IMR-90 (cell line): Measurements from ENCODE around the gene VAMP5. TPM values are rescaled to one million over a fixed set of nuclear protein-coding genes. Genes with fewer than 3 reads are reported as not detected.

ENCODE experiments used
- ATAC-seq: fragments of 200-7000 bp; cut with Tn5 transposase; 2 replicates; pipeline ENCODE4 v1.9.1; 2020; ENCODE audit warnings: low read depth, mild to moderate bottlenecking, moderate library complexity
- BruUV-seq: library from RNA; stranded (reverse); fragments of 400-500 nt; replicated peaks from 2 replicates; lab custom pipeline; 2021; lab: Mats Ljungman, UMichigan
- CTCF ChIA-PET: fragments of 300-600 bp; formaldehyde crosslinking; extraction: SDS; loops from one replicate; lab custom pipeline; 2021; ENCODE audit warnings: antibody characterized with exemption; lab: Yijun Ruan, JAX
- POLR2A ChIA-PET: fragments of 300-600 bp; sonication (Branson Sonifier 250); formaldehyde crosslinking; loops from one replicate; lab custom pipeline; 2022; ENCODE audit warnings: antibody characterized with exemption; ENCODE audit not compliant: unreplicated experiment; lab: Charles Lee
- DNase-seq: peaks from one replicate; pipeline ENCODE4 v3.0.0; 2013
- H2AFZ ChIP-seq: replicated peaks from 2 replicates; pipeline ENCODE3; 2013; ENCODE audit warnings: low read length, mild to moderate bottlenecking; ENCODE audit not compliant: poor library complexity
- H2AK5ac ChIP-seq: 2 replicates; pipeline ENCODE4 v1.6.1; 2013; ENCODE audit warnings: low read depth, low read length, inconsistent platforms
- H2AK9ac ChIP-seq: replicated peaks from 2 replicates; pipeline ENCODE3; 2013; ENCODE audit warnings: mild to moderate bottlenecking, low read depth, low read length, moderate library complexity; ENCODE audit not compliant: poor library complexity
- H2BK120ac ChIP-seq: 2 replicates; pipeline ENCODE4 v1.6.1; 2013; ENCODE audit warnings: low read depth, low read length, inconsistent platforms
- H2BK15ac ChIP-seq: 3 replicates; pipeline ENCODE4 v1.6.1; 2013; ENCODE audit warnings: low read depth, low read length, inconsistent platforms
- H2BK20ac ChIP-seq: 2 replicates; pipeline ENCODE4 v1.6.1; 2013; ENCODE audit warnings: low read depth, mild to moderate bottlenecking, inconsistent platforms, low read length, moderate library complexity
- H2BK5ac ChIP-seq: 2 replicates; pipeline ENCODE4 v1.6.1; 2013; ENCODE audit warnings: mild to moderate bottlenecking, low read depth, low read length, inconsistent platforms; ENCODE audit not compliant: poor library complexity, severe bottlenecking
- H3K14ac ChIP-seq: replicated peaks from 2 replicates; pipeline ENCODE4 v1.6.1; 2013; ENCODE audit warnings: low read depth, low read length, inconsistent platforms
- H3K18ac ChIP-seq: 2 replicates; pipeline ENCODE4 v1.6.1; 2013; ENCODE audit warnings: low read depth, low read length, control low read depth
- H3K23ac ChIP-seq: 2 replicates; pipeline ENCODE4 v1.6.1; 2013; ENCODE audit warnings: low read depth, low read length, inconsistent platforms
- H3K27ac ChIP-seq: 2 replicates; pipeline ENCODE4 v1.5.1; 2013; ENCODE audit warnings: mild to moderate bottlenecking, control low read depth, low read length; ENCODE audit not compliant: insufficient read depth
- H3K27me3 ChIP-seq: 2 replicates; pipeline ENCODE4 v1.6.1; 2013; ENCODE audit warnings: low read length; ENCODE audit not compliant: control insufficient read depth, insufficient read depth
- H3K36me3 ChIP-seq: 2 replicates; pipeline ENCODE4 v1.6.1; 2013; ENCODE audit warnings: low read length, mixed read lengths; ENCODE audit not compliant: control insufficient read depth, insufficient read depth
- H3K4ac ChIP-seq: 2 replicates; pipeline ENCODE4 v1.6.1; 2013; ENCODE audit warnings: low read depth, low read length, inconsistent platforms
- H3K4me1 ChIP-seq: 2 replicates; pipeline ENCODE4 v1.6.1; 2013; ENCODE audit warnings: low read length, mixed read lengths; ENCODE audit not compliant: control insufficient read depth, insufficient read depth
- H3K4me2 ChIP-seq: 2 replicates; pipeline ENCODE4 v1.6.1; 2013; ENCODE audit warnings: low read depth, mild to moderate bottlenecking, control low read depth, low read length, moderate library complexity
- H3K4me3 ChIP-seq: 2 replicates; pipeline ENCODE4 v1.5.1; 2013; ENCODE audit warnings: low read depth, mild to moderate bottlenecking, control low read depth, low read length, moderate library complexity; ENCODE audit not compliant: insufficient read depth
- H3K56ac ChIP-seq: 2 replicates; pipeline ENCODE4 v1.6.1; 2013; ENCODE audit warnings: low read length, inconsistent platforms; ENCODE audit not compliant: insufficient read depth; ENCODE audit errors: extremely low read depth
- H3K79me1 ChIP-seq, 2 experiments: 2 replicates each; pipeline ENCODE4 v1.6.1; 2013; ENCODE audit warnings: low read length in 2 of 2, inconsistent platforms in 1 of 2, low read depth in 1 of 2
- H3K9ac ChIP-seq: 2 replicates; pipeline ENCODE4 v1.6.1; 2013; ENCODE audit warnings: low read depth, low read length, control low read depth
- H3K9me1 ChIP-seq: 2 replicates; pipeline ENCODE4 v1.6.1; 2013; ENCODE audit warnings: low read length, inconsistent platforms; ENCODE audit not compliant: insufficient read depth
- H3K9me3 ChIP-seq: 2 replicates; pipeline ENCODE4 v1.6.1; 2013; ENCODE audit warnings: low read length; ENCODE audit not compliant: control insufficient read depth, insufficient read depth
- H4K20me1 ChIP-seq: 2 replicates; pipeline ENCODE4 v1.6.1; 2013; ENCODE audit warnings: low read length, inconsistent platforms; ENCODE audit not compliant: insufficient read depth
- H4K5ac ChIP-seq: 2 replicates; pipeline ENCODE4 v1.6.1; 2013; ENCODE audit warnings: mild to moderate bottlenecking, low read depth, low read length, control low read depth
- H4K8ac ChIP-seq, 2 experiments: 2 replicates each; pipeline ENCODE4 v1.6.1; 2013; ENCODE audit warnings: low read depth in 2 of 2, low read length in 2 of 2, control low read depth in 1 of 2, inconsistent platforms in 1 of 2
- H4K91ac ChIP-seq: 2 replicates; pipeline ENCODE4 v1.6.1; 2013; ENCODE audit warnings: low read depth, low read length, inconsistent platforms; ENCODE audit not compliant: insufficient read depth
- BHLHE40 ChIP-seq: fragments of 150-350 bp; IDR thresholded peaks from 2 replicates; pipeline ENCODE4 v1.6.1; 2016; ENCODE audit warnings: mild to moderate bottlenecking, low read depth, low read length
- POLR2A ChIP-seq: IDR thresholded peaks from 2 replicates; pipeline ENCODE4 v1.6.1; 2012; ENCODE audit warnings: mild to moderate bottlenecking, low read depth, low read length
- WGBS, 2 experiments: methylation state at CpG; one replicate each; pipeline versions ENCODE4 v1.1.5 to v1.1.7; 2013; ENCODE audit warnings: missing lambda C conversion rate in 2 of 2; ENCODE audit not compliant: insufficient read length in 1 of 2; ENCODE audit errors: extremely low coverage in 2 of 2; 5-methylcytosine and 5-hydroxymethylcytosine counted together
- dilution Hi-C: fragments of 300-500 bp; cut with HindIII; formaldehyde crosslinking; loops from one replicate; pipeline ENCODE4 v1.14.3; 2018; ENCODE audit warnings: low sequenced_read_pairs; ENCODE audit not compliant: unreplicated experiment
- in situ Hi-C: fragments of 300-500 bp; cut with MboI; formaldehyde crosslinking; loops from 3 replicates; pipeline ENCODE4 v1.14.3; 2019; ENCODE audit warnings: low sequenced_read_pairs, inconsistent platforms, mixed read lengths
- intact Hi-C: fragments of 100-400 bp; cut with micrococcal nuclease; formaldehyde crosslinking; loops from 2 replicates; pipeline ENCODE4 v1.10.0; 2022
- polyA plus RNA-seq, 3 experiments: library from polyadenylated mRNA; depleted of rRNA; stranded (reverse); fragments of >200 nt; gene quantifications; 2 replicates each; pipeline ENCODE4 v1.2.3, GENCODE V29; 2012; ENCODE audit warnings: low replicate concordance in 1 of 3
- total RNA-seq: library from RNA; depleted of rRNA; stranded (reverse); fragments of >200 nt; gene quantifications from 2 replicates; pipeline ENCODE4 v1.2.3, GENCODE V29; 2012
- TF ChIP-seq, protein P1 (sequence below): fragments of 150-350 bp; IDR thresholded peaks from 2 replicates; pipeline ENCODE4 v1.6.1; 2016; ENCODE audit warnings: low read depth, mild to moderate bottlenecking, low read length, moderate library complexity, borderline replicate concordance
- TF ChIP-seq, protein P2 (sequence below): conservative IDR thresholded peaks from 2 replicates; pipeline ENCODE4 v1.5.1; 2012; ENCODE audit warnings: mild to moderate bottlenecking, low read depth, low read length, improper control_type of control experiment
- TF ChIP-seq, protein P3 (sequence below): fragments of 150-350 bp; IDR thresholded peaks from 2 replicates; pipeline ENCODE4 v1.6.1; 2017; ENCODE audit warnings: mild to moderate bottlenecking, antibody characterized with exemption, low read length, low read depth

The VAMP5 gene
- total and polyA plus RNA-seq, 2 of the 4 experiments (the other 2 are of a cell fraction), result 13.8 to 103 TPM

DNA sequence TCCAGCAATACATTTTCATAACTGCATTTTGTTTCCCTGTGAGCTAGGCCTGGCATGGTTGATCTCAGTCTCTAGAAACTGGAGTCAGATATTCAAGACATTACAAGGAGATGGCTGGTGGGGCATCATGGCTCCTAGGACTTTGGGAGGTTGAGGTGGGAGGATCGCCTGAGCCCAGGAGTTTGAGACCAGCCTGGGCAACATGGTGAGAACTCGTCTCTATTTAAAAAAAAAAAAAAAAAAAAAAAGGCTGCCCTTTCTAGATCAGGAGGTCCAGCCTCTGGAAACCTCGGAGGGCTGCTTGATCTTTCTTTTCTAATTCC, 7.2 kb upstream of the VAMP5 start:
- Histone ChIP-seq H3K4me2 (no peak overlapping the region), H2AK5ac (no peak overlapping the region), H2BK20ac (no peak overlapping the region), H4K91ac (no peak overlapping the region), H2AFZ (no peak overlapping the region), H3K4ac (no peak overlapping the region), H3K4me3 (no peak overlapping the region), H2BK15ac (no peak overlapping the region), H3K27ac (no peak overlapping the region), H3K27me3 (peaks cover 8% of the 10 kb centered on the region), H3K9ac (no peak overlapping the region), H4K5ac (no peak overlapping the region), H4K8ac (no peak overlapping the region), H3K9me1 (0 out of 2 replicates have a peak, but pooled peaks cover 3% of the 10 kb centered on the region), H4K20me1 (no peaks in the 10 kb centered on the region), H3K79me1 (no peaks in the 10 kb centered on the region), H3K9me3 (no peaks in the 10 kb centered on the region), H2BK5ac (no peak overlapping the region), H2BK120ac (no peak overlapping the region), H3K23ac (no peak overlapping the region), H3K56ac (no peak overlapping the region), H3K14ac (no peak overlapping the region), H3K4me1 (peaks cover 16% of the 10 kb centered on the region; the same call in 1 of the 2 replicates), H3K18ac (no peak overlapping the region), H3K36me3 (no peaks in the 10 kb centered on the region), H2AK9ac (no peak overlapping the region)
- no peak for DNase-seq
- TF ChIP-seq, protein P1, sequence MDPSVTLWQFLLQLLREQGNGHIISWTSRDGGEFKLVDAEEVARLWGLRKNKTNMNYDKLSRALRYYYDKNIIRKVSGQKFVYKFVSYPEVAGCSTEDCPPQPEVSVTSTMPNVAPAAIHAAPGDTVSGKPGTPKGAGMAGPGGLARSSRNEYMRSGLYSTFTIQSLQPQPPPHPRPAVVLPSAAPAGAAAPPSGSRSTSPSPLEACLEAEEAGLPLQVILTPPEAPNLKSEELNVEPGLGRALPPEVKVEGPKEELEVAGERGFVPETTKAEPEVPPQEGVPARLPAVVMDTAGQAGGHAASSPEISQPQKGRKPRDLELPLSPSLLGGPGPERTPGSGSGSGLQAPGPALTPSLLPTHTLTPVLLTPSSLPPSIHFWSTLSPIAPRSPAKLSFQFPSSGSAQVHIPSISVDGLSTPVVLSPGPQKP, result no peak
- TF ChIP-seq, protein P2, sequence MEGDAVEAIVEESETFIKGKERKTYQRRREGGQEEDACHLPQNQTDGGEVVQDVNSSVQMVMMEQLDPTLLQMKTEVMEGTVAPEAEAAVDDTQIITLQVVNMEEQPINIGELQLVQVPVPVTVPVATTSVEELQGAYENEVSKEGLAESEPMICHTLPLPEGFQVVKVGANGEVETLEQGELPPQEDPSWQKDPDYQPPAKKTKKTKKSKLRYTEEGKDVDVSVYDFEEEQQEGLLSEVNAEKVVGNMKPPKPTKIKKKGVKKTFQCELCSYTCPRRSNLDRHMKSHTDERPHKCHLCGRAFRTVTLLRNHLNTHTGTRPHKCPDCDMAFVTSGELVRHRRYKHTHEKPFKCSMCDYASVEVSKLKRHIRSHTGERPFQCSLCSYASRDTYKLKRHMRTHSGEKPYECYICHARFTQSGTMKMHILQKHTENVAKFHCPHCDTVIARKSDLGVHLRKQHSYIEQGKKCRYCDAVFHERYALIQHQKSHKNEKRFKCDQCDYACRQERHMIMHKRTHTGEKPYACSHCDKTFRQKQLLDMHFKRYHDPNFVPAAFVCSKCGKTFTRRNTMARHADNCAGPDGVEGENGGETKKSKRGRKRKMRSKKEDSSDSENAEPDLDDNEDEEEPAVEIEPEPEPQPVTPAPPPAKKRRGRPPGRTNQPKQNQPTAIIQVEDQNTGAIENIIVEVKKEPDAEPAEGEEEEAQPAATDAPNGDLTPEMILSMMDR, result no peak
- TF ChIP-seq POLR2A, result no peak
- no peak for TF ChIP-seq BHLHE40
- TF ChIP-seq, protein P3, sequence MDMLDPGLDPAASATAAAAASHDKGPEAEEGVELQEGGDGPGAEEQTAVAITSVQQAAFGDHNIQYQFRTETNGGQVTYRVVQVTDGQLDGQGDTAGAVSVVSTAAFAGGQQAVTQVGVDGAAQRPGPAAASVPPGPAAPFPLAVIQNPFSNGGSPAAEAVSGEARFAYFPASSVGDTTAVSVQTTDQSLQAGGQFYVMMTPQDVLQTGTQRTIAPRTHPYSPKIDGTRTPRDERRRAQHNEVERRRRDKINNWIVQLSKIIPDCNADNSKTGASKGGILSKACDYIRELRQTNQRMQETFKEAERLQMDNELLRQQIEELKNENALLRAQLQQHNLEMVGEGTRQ, result no peak
- no TSS peak for BruUV-seq
- in situ Hi-C loops (no loop called here), intact Hi-C loops (no loop called here), dilution Hi-C loops (no loop called here)
- CTCF ChIA-PET, result no interaction called here
- WGBS, 2 experiments, result 67% methylated on average over 2 of the region's 3 CpGs; no CpG with 5 or more reads in 1 of the 2 experiments
- ATAC-seq, result no peak
- POLR2A ChIA-PET, result interaction anchor here (1.0 kb wide), 1 partner anchor 35 kb away, joined by 3 read pairs; the partner anchor contains the start of gene C2orf68
